Peyer's patch (tissue), 4 donors: ENCODE results near the gene ZNF362.
"Not testable (repeated sequence)": the region's sequence is repeated elsewhere in the genome, so short reads cannot be mapped to it uniquely, and the experiment has no call there.

ENCODE experiments used
- CTCF ChIP-seq, 6 experiments: fragments of 450-650 bp in 4 of 6; fragments of 200-600 bp in 2 of 6; sonication (generic) in 1 of 6; IDR thresholded peaks; one replicate each; pipeline ENCODE4 v1.5.1; 2017 to 2019; ENCODE audit warnings: antibody characterized with exemption in 6 of 6, mild to moderate bottlenecking in 3 of 6, moderate library complexity in 1 of 6
- POLR2A ChIP-seq, 2 donors: fragments of 450-650 bp; IDR thresholded peaks; one replicate each; pipeline ENCODE4 v1.5.1; 2017; ENCODE audit warnings: antibody characterized with exemption in 2 of 2, mild to moderate bottlenecking in 2 of 2, moderate library complexity in 2 of 2

DNA sequence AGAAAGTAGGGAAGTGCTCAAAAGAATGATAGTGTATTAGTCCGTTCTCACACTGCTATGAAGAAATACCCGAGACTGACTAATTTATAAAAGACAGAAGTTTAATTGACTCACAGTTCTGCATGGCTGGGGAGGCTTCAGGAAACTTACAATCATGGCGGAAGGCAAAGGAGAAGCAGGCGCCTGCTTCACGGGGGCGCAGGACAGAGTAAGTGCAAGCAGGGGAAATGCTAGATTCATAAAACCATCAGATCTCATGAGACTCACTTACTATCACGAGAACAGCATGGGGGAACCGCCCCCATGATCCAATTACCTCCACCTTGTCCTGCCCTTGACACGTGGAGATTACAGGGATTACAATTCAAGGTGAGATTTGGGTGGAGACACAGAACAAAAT is 16.9 kb upstream of the ZNF362 start:
- TF ChIP-seq CTCF, POLR2A (IDR thresholded peaks at IDR 0.05): not testable (repeated sequence)
